GM19043 (cell line): ENCODE data around the gene MAP3K10.
"Not testable (repeated sequence)": the region's sequence is repeated elsewhere in the genome, so short reads cannot be mapped to it uniquely, and the experiment has no call there.

Experiments
- ATAC-seq: cut with Tn5 transposase; IDR thresholded peaks from one replicate; pipeline ENCODE4 v1.9.1; 2021; ENCODE audit warnings: low read depth; ENCODE audit not compliant: unreplicated experiment

MAP3K10 gene

GRCh38 chr19:40171293-40171692 lies 19.9 kb upstream of the MAP3K10 start:
- ATAC-seq = not testable (repeated sequence)

- no peak for ATAC-seq
These were observed 17.1 kb upstream of the MAP3K10 start for GRCh38 chr19:40174092-40174491.

- no peak for ATAC-seq
These were observed 15.4 kb upstream of the MAP3K10 start for GRCh38 chr19:40175820-40176219.

GRCh38 chr19:40177286-40178070 lies 13.7 kb upstream of the MAP3K10 start:
- ATAC-seq = no peak

- ATAC-seq = no peak
These were observed 12.5 kb upstream of the MAP3K10 start for GRCh38 chr19:40178756-40179155.

- ATAC-seq = no peak
These were observed 7.0 kb upstream of the MAP3K10 start for GRCh38 chr19:40184273-40184672.

- no peak for ATAC-seq
These were observed 815 bp downstream of the MAP3K10 start for GRCh38 chr19:40191836-40192646.

GRCh38 chr19:40192758-40193586 lies 1.7 kb downstream of the MAP3K10 start:
- no peak for ATAC-seq

- no peak for ATAC-seq
These were observed 2.3 kb downstream of the MAP3K10 start for GRCh38 chr19:40193587-40193849.

- ATAC-seq = no peak
These were observed 7.2 kb downstream of the MAP3K10 start for GRCh38 chr19:40198272-40198990.

GRCh38 chr19:40200341-40201099 lies 9.3 kb downstream of the MAP3K10 start:
- no peak for ATAC-seq

GRCh38 chr19:40204381-40204780 lies 13.2 kb downstream of the MAP3K10 start:
- ATAC-seq = no peak

- no peak for ATAC-seq
These were observed 14.5 kb downstream of the MAP3K10 start for GRCh38 chr19:40205760-40206159.

- no peak for ATAC-seq
These were observed 17.4 kb downstream of the MAP3K10 start for GRCh38 chr19:40208602-40209001.

- ATAC-seq = no peak
These were observed 19.7 kb downstream of the MAP3K10 start for GRCh38 chr19:40210889-40211288.

- no peak for ATAC-seq
These were observed 22.1 kb downstream of the MAP3K10 start for GRCh38 chr19:40213251-40213829.

GRCh38 chr19:40213882-40214570 lies 22.8 kb downstream of the MAP3K10 start:
- ATAC-seq = no peak

GRCh38 chr19:40214936-40215335 lies 23.7 kb downstream of the MAP3K10 start:
- no peak for ATAC-seq
